OCI-LY7 (cell line): Measurements from ENCODE around the gene ARPC5.
A peak's percentile ranks its signal among the peaks of the same experiment; 100 is the strongest.

ENCODE experiments used
- EZH2phosphoT487 ChIP-seq: fragments of 200-600 bp; sonication (generic); IDR thresholded peaks from 2 replicates; pipeline ENCODE4 v1.6.1; 2018; ENCODE audit warnings: low read depth, borderline replicate concordance, mild to moderate bottlenecking, mixed run types, antibody characterized with exemption, low read length, moderate library complexity, mixed read lengths
- TF ChIP-seq, protein P1 (sequence below): fragments of 200-600 bp; sonication (generic); conservative IDR thresholded peaks from 2 replicates; pipeline ENCODE4 v1.5.1; 2014; ENCODE audit warnings: mild to moderate bottlenecking, antibody characterized with exemption, low read length, moderate library complexity, mixed read lengths

DNA sequence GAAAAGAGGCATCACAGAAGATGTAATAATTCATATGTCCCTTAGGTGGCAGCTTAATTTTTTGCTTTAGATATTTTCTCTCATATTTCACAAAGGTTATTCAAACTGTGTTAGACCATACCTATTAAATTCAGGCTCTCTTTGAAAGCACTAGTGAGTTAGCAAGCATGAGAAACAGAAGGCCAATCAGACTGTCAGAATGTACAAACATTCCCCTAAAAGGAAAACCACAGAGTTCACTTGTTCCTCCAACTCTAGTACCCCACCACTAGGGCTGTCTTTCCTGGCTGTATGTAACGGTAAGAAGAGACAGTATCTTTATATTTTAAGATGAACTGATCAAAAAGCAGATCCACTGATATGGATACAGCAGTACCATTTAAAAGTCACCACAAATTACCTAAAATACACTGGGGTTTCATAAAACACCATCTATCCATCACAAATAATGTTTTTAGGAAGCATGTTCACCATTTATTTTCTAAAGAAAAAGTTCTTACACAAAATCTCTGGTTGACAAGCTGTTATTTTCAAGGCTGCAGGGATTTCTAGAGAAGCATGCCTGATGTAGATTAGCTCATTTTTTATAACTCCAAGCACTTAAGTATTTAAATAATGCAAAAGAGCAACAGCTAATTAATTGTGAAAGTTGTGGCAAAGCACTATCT is 1.8 kb downstream of the ARPC5 start:
- TF ChIP-seq, protein P1, sequence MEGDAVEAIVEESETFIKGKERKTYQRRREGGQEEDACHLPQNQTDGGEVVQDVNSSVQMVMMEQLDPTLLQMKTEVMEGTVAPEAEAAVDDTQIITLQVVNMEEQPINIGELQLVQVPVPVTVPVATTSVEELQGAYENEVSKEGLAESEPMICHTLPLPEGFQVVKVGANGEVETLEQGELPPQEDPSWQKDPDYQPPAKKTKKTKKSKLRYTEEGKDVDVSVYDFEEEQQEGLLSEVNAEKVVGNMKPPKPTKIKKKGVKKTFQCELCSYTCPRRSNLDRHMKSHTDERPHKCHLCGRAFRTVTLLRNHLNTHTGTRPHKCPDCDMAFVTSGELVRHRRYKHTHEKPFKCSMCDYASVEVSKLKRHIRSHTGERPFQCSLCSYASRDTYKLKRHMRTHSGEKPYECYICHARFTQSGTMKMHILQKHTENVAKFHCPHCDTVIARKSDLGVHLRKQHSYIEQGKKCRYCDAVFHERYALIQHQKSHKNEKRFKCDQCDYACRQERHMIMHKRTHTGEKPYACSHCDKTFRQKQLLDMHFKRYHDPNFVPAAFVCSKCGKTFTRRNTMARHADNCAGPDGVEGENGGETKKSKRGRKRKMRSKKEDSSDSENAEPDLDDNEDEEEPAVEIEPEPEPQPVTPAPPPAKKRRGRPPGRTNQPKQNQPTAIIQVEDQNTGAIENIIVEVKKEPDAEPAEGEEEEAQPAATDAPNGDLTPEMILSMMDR, result peak; percentile 87
- no peak for TF ChIP-seq EZH2phosphoT487
